GM06990 (cell line): ENCODE measurements around the gene RNF168.
"Not testable (repeated sequence)": the region's sequence is repeated elsewhere in the genome, so short reads cannot be mapped to it uniquely, and the experiment has no call there.

ENCODE experiments used
- DNase-seq: peaks from one replicate; pipeline ENCODE4 v3.0.0-alpha.2; 2011; ENCODE audit not compliant: insufficient read length; ENCODE audit errors: extremely low read depth
- H3K27me3 ChIP-seq: replicated peaks from 2 replicates; pipeline ENCODE4 v1.6.0; 2011; ENCODE audit warnings: low read length; ENCODE audit not compliant: control insufficient read depth, insufficient read depth
- H3K36me3 ChIP-seq: 2 replicates; pipeline ENCODE4 v1.5.1; 2011; ENCODE audit warnings: low read length; ENCODE audit not compliant: control insufficient read depth, insufficient read depth
- H3K4me3 ChIP-seq: replicated peaks from 2 replicates; pipeline ENCODE4 v1.5.1; 2011; ENCODE audit warnings: low read depth, mild to moderate bottlenecking, control low read depth, low read length
- CTCF ChIP-seq: IDR thresholded peaks from 2 replicates; pipeline ENCODE4 v1.5.1; 2011; ENCODE audit warnings: low read length, control low read depth, mild to moderate bottlenecking, inconsistent platforms; ENCODE audit not compliant: insufficient read depth, poor library complexity, severe bottlenecking

Gene RNF168

GRCh38 chr3:196503196-196504076 is at the start of gene RNF168:
TSS of gene RNF168 (minus strand) at chr3:196503768. CDS start at chr3:196503173, 595 bp downstream.
- no peaks in the 10 kb centered on the region for H3K27me3 ChIP-seq
- peak; percentile 1 for TF ChIP-seq CTCF
- no peaks in the 10 kb centered on the region; the same call in 1 of the 2 replicates for H3K36me3 ChIP-seq
- peak within 1 kb of the TSS; percentile 77 for H3K4me3 ChIP-seq
- DNase-seq: peak; percentile 97

GRCh38 chr3:196552253-196552652 is 48.7 kb upstream of the RNF168 start:
- TF ChIP-seq CTCF: no peak
- Histone ChIP-seq H3K27me3 (no peaks in the 10 kb centered on the region), H3K4me3 (no peak overlapping the region), H3K36me3 (no peaks in the 10 kb centered on the region)
- DNase-seq: no peak

GRCh38 chr3:196550172-196550571 is 46.6 kb upstream of the RNF168 start:
- DNase-seq, H3K4me3 ChIP-seq, H3K36me3 ChIP-seq, H3K27me3 ChIP-seq: not testable (repeated sequence)

- H3K27me3 ChIP-seq, DNase-seq, H3K36me3 ChIP-seq, H3K4me3 ChIP-seq: not testable (repeated sequence)
These were observed 45.7 kb upstream of the RNF168 start for GRCh38 chr3:196549312-196549711.

GRCh38 chr3:196547067-196547466 is 43.5 kb upstream of the RNF168 start:
- no peaks in the 10 kb centered on the region for H3K27me3 ChIP-seq
- no peaks in the 10 kb centered on the region for H3K36me3 ChIP-seq
- H3K4me3 ChIP-seq: no peak overlapping the region
- no peak for DNase-seq
- no peak for TF ChIP-seq CTCF

- Histone ChIP-seq H3K4me3 (no peak overlapping the region), H3K36me3 (no peaks in the 10 kb centered on the region), H3K27me3 (no peaks in the 10 kb centered on the region)
- DNase-seq: no peak
- TF ChIP-seq CTCF: no peak
These were observed 43.0 kb upstream of the RNF168 start for GRCh38 chr3:196546537-196546936.
